Activated CD4-positive, alpha-beta T cell treated with anti-CD3 and anti-CD28 coated beads for 48 hours (primary cell): ENCODE data around the gene RPTOR.

Experiments used
- DNase-seq: peaks from one replicate; pipeline ENCODE4 v3.0.0-alpha.2; 2020

The RPTOR gene

GRCh38 chr17:80822700-80823410 lies 278.2 kb downstream of the RPTOR start:
- DNase-seq: peak; percentile 26

- no peak for DNase-seq
These were observed 280.2 kb downstream of the RPTOR start for GRCh38 chr17:80824549-80825470.

DNA sequence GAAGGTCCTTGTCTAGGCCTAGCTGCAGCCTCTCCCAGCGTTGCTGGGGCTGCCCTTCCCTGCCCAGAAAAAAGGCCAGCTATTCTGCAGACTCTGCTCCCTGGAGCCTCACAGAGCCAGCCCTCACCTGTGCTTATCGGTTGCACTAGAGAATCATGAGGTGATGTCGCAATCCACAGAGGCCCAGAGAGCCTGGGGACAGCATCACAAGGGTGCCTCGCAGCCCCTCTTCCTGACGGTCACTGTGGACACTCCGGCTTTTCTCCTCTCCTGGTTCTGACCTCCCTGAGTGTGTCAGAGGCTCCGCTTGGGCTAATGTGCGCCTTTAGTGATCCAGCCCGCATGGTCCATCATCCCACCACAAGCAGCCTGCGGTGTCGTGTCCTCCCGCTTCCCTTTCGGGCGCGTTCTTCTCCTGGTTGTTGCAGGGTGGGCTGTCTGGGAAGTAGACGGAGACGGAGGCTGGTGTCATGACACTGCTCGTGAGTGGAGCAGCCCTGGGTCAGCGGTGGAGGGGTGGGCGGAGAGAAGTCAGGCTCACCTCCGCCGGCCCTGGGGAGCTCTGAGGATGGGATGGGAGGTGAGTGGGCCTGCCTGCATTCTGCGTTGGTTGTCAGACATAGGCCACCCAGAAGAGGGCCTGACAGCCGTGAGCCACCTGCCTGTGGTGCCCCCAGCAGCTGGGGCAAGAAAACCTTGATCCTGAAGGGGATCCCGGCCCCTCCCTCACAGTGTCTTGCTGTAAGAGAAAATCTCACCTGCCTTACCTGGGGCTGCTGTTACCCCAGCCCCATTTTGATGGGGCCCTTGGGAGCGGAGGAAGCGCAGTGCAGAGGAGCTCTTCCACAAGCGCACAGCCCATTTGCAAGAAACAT lies 281.1 kb downstream of the RPTOR start:
- no peak for DNase-seq

GRCh38 chr17:80826346-80826954 lies 281.8 kb downstream of the RPTOR start:
- DNase-seq: no peak

DNA sequence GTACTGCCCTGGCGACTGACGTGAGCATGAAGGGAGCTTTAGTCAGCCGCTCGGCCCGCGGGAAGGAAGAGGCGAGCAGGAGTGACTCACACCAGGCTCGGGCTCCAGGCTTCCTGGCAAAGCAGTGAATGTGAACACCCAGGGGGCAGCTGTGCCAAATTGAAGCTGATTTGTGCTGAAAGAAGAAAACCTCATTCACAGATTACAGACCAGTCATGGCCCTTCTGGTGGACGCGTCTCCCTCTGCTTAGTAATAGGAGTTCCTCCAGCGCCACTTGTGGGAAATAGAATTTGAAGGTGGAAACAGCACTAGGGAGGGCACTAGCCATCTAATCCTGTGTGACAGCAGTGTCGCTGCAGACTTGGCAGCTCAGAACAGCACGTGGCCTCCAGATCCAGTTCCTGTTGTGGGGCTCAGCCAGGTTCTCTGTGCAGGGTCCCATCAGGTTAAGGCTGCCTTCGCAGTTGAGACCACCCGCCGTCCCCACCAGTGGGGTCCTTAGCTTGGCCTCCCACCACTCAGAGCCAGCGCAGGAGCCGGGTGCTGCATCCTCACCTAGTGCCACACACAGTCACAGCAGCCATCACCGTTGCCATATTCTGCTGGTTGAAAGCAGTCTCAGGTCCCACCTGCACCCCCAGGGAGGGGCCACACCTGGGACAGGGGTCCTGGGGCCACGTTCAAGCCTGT lies 282.5 kb downstream of the RPTOR start:
- peak; percentile 51 for DNase-seq

DNA sequence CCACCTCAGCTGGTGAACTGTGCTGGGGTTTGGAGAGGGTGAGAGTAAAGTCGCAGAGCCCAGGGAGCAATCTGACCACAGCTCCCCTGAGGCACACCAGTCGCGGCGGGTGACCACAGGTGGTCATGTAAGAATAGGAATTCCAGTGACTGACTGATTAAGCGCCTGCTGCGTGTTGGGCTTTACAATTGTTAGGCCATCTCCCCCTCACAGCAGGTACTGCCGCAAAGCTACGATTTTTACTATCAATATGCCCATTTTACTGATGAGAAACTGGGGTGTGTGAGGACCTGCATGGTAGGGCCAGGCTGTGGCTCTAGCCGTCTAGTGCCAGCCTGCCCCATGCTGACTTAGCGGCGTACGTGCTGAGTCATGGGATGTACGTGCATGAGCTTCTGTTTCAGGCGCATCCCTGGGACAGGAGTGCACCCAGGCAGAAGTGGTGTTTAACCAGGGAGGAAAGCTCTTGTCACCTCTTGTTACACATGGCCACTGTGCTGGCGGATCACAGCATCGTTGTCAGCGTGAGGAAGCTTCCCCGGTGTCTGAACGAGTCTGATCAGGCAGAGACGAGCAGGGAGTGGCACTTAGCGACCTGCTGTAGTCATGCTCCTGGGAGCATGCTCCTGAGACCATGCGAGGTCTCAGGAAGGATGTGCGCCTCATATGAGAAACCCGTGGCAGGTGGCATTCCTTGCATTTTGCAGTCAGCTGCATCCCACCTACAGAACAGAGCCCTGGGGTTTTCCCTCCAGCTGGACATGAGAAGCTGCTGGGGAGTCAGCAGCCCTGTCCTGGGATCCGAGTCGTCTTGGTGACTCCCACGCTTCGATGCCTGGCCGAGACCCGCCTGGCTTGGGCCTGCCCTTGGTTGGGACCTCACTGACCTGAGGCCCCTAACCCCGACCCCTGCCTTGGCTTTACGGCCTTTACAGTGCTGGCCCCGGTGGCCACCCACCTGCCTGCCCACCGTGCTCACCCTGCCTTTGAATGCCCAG lies 283.3 kb downstream of the RPTOR start:
- DNase-seq: no peak

GRCh38 chr17:80829166-80829813 lies 284.7 kb downstream of the RPTOR start:
- no peak for DNase-seq

DNA sequence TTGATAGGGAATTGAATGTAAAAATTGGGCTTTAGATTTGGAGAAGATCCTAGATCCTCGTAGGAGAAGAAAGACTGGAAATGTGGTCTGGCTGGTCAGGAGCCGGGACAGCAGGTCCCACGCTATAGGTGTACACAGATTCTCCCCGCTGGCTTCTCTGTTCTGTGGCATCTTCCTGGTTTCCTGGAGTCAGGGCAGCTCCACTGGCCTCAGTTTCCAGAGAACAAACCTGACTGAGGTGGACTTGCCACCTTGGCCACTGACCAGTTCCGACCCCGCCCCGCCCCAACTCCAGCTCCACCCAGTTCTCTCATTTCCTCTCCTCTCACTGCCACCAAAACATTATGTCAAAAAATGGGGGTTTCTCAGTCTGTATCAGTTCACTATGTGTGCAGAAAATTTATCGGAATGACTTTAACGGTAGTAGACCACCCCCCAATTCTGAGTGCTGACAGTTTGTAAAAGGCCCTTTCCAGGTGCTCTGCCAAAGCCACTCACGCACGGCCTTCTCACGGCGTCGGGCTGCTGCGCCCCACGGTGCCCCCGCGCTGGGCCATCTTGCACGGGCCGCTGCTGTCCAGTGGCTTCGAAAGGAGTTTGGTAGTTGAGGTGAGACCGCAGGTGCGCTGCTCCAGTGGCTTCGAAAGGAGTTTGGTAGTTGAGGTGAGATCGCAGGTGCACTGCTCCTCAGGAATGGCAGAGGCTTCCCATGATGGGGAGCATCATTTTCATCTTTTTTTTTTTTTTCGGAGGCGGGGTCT lies 285.6 kb downstream of the RPTOR start:
- DNase-seq: no peak

DNA sequence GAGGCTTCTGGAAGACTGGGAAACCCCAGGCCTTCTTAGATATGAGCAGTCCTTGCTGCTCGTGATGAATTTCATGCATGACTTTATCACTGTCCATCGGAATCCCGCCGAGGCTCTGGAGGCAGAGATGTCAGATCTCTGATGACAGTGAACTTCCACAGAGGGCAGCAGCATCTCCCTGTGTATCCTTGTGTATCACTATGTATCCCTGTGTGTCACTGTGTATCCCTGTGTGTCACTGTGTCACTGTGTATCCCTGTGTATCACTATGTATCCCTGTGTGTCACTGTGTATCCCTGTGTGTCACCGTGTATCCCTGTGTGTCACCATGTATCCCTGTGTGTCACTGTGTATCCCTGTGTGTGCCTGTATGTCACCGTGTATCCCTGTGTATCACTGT lies 286.9 kb downstream of the RPTOR start:
- no peak for DNase-seq

DNA sequence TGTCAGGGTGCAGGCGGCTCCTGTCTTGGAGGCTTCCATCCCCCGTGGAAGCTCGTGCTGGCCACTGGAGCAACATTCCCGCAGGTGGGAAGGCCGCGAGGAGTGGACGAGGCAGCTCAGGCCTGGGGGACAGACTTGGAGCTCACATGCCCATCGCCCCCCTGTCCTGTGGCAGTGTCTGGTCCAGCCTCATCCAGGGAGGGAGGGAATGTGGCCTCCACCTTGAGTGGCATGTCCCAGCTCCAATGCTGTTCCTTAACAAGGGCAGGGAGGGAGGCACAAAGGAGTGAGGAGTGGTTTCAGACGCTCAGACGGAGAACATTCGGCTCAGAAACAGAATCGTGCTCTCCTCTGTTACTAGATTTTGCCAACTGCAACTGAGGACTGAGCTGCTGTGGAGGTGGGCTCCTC lies 287.6 kb downstream of the RPTOR start:
- no peak for DNase-seq

GRCh38 chr17:80832888-80833583 lies 288.4 kb downstream of the RPTOR start:
- DNase-seq: peak; percentile 90

DNA sequence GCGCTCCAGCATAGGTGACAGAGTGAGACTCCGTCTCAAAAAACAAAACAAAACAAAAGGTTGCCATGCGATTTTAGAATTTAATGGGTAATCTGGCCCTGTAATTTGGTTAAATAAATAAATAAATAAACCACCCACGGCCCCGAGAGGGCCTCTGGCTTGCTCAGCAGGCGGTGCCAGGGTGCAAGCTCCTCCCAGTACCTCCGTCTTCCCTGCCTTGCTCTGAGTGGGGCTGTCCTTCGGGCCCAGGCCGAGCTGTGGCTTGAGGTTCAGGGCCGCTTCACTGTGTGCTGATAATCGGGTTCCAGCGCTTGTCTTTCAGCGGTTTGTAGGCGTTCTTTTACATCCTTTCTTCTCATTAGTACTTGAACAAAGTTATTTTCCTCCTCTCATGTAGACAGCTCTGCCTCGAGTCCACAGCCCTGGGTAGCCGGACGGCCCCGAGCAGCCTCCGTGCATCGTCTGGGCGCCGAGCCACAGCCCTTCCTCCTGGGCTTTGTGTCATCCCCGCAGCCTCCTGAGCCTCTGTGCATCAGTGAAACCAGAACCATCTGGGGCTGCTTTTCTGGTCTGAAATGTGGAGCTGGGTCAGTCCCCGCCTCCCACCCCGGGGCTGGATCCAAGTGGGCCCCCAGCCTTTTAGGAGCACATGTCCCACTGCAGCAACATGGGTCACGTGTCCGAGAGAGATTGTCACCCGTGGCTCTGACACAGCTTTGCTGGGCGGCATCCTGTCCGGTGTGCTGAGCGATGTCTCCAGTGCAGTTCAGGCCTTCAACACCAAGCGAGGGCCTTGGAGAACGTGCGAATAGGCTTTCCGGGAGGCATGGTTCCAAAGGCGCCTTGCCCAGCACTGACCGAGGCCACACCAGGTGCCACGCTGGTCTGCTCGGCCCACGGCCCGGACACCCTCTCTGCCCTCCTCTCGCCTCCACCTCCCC lies 289.6 kb downstream of the RPTOR start:
- DNase-seq: no peak

DNA sequence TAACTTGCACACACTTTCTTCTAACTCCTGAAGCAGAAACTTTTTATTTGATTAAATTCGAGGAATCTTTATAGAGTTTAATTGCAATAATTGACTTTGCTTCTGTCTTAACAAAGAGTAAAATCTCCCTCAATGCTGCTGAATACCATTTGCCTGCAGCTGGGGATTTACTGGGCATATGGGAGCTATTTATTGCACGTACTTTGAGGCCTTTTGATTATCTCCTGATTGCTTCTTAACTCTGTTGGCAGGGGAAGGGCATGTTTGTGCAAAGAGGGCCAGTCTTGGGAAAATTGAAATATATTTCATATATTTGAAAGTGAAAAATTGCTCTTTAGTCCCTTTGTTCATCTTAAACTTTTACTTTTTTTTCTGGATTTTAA lies 290.2 kb downstream of the RPTOR start:
- no peak for DNase-seq

- no peak for DNase-seq
These were observed 291.4 kb downstream of the RPTOR start for GRCh38 chr17:80835816-80836657.

GRCh38 chr17:80836658-80836965 lies 292.0 kb downstream of the RPTOR start:
- DNase-seq: no peak

- DNase-seq: no peak
These were observed 292.4 kb downstream of the RPTOR start for GRCh38 chr17:80836971-80837481.

DNA sequence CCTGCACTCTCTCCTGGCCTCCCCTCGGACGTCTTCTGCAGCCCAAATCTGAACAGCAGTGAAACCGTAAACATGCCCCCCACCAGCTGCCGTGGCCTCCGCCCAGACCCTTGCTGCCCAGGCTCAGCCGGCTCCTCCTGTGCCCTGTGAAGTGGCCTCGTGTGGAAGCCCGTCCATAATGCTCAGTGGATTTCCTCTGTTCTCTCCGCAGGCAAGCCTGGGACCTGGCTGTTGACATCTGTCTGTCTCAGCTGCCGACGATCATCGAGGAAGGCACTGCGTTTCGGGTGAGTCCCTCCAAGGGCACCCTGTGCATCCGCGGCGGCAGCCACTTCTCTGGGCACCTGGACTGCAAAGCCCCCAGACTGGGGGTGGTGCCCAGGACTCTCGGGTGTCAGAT lies 293.1 kb downstream of the RPTOR start:
- no peak for DNase-seq
